ENCODE measurements around the gene NFATC2IP.

GRCh38 chr16:28967156-28967555, 16.4 kb downstream of the NFATC2IP start:
- TF ChIP-seq, protein P1, sequence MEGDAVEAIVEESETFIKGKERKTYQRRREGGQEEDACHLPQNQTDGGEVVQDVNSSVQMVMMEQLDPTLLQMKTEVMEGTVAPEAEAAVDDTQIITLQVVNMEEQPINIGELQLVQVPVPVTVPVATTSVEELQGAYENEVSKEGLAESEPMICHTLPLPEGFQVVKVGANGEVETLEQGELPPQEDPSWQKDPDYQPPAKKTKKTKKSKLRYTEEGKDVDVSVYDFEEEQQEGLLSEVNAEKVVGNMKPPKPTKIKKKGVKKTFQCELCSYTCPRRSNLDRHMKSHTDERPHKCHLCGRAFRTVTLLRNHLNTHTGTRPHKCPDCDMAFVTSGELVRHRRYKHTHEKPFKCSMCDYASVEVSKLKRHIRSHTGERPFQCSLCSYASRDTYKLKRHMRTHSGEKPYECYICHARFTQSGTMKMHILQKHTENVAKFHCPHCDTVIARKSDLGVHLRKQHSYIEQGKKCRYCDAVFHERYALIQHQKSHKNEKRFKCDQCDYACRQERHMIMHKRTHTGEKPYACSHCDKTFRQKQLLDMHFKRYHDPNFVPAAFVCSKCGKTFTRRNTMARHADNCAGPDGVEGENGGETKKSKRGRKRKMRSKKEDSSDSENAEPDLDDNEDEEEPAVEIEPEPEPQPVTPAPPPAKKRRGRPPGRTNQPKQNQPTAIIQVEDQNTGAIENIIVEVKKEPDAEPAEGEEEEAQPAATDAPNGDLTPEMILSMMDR (IDR thresholded peaks at IDR 0.05): no peak
- no peak for TF ChIP-seq POLR2A (IDR thresholded peaks at IDR 0.05)
